Ascending aorta (tissue), 2 donors: ENCODE data around the gene CSNK1G2. TPM values are rescaled to one million over a fixed set of nuclear protein-coding genes. Genes with fewer than 3 reads are reported as not detected.

Experiments used
- DNase-seq, 2 donors: peaks; one replicate each; pipeline ENCODE4 v3.0.0-alpha.2; 2019; ENCODE audit warnings: low spot score in 2 of 2
- H3K27ac ChIP-seq, 2 donors: fragments of 200-600 bp; sonication (generic); one replicate each; pipeline ENCODE4 v1.5.1; 2016 to 2017; ENCODE audit warnings: mild to moderate bottlenecking in 1 of 2
- H3K27me3 ChIP-seq: fragments of 200-600 bp; sonication (generic); one replicate; pipeline ENCODE4 v1.5.1; 2017
- H3K36me3 ChIP-seq, 2 donors: fragments of 200-600 bp; sonication (generic); one replicate each; pipeline ENCODE4 v1.5.1; 2016
- H3K4me1 ChIP-seq, 2 donors: fragments of 200-600 bp; sonication (generic); one replicate each; pipeline ENCODE4 v1.5.1; 2016 to 2017; ENCODE audit warnings: mild to moderate bottlenecking in 1 of 2
- H3K4me3 ChIP-seq, 2 donors: fragments of 200-600 bp; sonication (generic); one replicate each; pipeline ENCODE4 v1.5.1; 2016 to 2017; ENCODE audit warnings: mild to moderate bottlenecking in 1 of 2
- H3K9me3 ChIP-seq, 2 donors: fragments of 200-600 bp; sonication (generic); one replicate each; pipeline ENCODE4 v1.5.1; 2016
- intact Hi-C: fragments of 100-400 bp; cut with DNase I; formaldehyde crosslinking; loops from one replicate; pipeline ENCODE4 v1.15.1; 2023
- total RNA-seq: library from RNA; depleted of rRNA; stranded (reverse); fragments of >200 nt; gene quantifications from one replicate; pipeline ENCODE4 v1.1.0, GENCODE V29; 2016
- TF ChIP-seq, protein P1 (sequence below), 3 experiments: fragments of 200-600 bp in 2 of 3; fragments of 450-650 bp in 1 of 3; sonication (generic) in 2 of 3; IDR thresholded peaks; one replicate each; pipeline ENCODE4 v1.5.1; 2016 to 2019; ENCODE audit warnings: antibody characterized with exemption in 3 of 3, mild to moderate bottlenecking in 1 of 3, moderate library complexity in 1 of 3

CSNK1G2 gene
- total RNA-seq, 1 donor from 2014 or later = 79.6 TPM

DNA sequence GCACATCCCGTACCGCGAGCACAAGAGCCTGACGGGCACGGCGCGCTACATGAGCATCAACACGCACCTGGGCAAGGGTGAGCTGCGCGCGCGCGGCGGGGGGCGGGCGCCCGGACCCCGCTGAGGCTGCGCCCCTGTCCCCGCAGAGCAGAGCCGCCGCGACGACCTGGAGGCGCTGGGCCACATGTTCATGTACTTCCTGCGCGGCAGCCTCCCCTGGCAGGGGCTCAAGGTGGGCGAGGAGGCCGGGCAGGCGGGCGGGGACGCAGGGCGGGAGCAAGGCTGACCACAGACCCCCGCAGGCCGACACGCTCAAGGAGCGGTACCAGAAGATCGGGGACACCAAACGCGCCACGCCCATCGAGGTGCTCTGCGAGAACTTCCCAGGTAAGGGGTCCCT is 38.0 kb downstream of the CSNK1G2 start:
- H3K4me3 ChIP-seq = no peak overlapping the region
- no peak overlapping the region for H3K27ac ChIP-seq
- TF ChIP-seq, protein P1, sequence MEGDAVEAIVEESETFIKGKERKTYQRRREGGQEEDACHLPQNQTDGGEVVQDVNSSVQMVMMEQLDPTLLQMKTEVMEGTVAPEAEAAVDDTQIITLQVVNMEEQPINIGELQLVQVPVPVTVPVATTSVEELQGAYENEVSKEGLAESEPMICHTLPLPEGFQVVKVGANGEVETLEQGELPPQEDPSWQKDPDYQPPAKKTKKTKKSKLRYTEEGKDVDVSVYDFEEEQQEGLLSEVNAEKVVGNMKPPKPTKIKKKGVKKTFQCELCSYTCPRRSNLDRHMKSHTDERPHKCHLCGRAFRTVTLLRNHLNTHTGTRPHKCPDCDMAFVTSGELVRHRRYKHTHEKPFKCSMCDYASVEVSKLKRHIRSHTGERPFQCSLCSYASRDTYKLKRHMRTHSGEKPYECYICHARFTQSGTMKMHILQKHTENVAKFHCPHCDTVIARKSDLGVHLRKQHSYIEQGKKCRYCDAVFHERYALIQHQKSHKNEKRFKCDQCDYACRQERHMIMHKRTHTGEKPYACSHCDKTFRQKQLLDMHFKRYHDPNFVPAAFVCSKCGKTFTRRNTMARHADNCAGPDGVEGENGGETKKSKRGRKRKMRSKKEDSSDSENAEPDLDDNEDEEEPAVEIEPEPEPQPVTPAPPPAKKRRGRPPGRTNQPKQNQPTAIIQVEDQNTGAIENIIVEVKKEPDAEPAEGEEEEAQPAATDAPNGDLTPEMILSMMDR (IDR thresholded peaks at IDR 0.05) = no peak
- H3K36me3 ChIP-seq = peaks cover 62 to 71% of the 10 kb centered on the region in 2 donors
- intact Hi-C loops = no loop called here
- no peaks in the 10 kb centered on the region for H3K27me3 ChIP-seq
- no peak for DNase-seq
- no peaks in the 10 kb centered on the region for H3K9me3 ChIP-seq
- no peaks in the 10 kb centered on the region for H3K4me1 ChIP-seq

DNA sequence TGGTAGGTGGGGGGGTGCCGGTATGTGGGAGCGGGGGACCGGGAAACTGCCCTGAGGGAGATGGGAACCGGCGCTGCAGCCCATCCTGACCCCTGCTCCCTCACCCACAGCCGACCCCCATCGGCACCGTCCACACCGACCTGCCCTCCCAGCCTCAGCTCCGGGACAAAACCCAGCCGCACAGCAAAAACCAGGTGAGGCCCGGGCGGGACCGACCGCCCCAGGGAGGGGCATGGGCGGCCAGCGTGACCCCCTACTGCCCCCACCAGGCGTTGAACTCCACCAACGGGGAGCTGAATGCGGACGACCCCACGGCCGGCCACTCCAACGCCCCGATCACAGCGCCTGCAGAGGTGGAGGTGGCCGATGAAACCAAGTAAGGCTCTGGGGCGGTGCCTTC is 38.7 kb downstream of the CSNK1G2 start:
- Histone ChIP-seq H3K4me3 (no peak overlapping the region), H3K27ac (no peak overlapping the region), H3K27me3 (no peaks in the 10 kb centered on the region), H3K36me3 (peaks cover 66 to 69% of the 10 kb centered on the region in 2 donors), H3K4me1 (no peaks in the 10 kb centered on the region), H3K9me3 (no peaks in the 10 kb centered on the region)
- intact Hi-C loops = no loop called here
- TF ChIP-seq, protein P1 (IDR thresholded peaks at IDR 0.05) = no peak
- DNase-seq = no peak

DNA sequence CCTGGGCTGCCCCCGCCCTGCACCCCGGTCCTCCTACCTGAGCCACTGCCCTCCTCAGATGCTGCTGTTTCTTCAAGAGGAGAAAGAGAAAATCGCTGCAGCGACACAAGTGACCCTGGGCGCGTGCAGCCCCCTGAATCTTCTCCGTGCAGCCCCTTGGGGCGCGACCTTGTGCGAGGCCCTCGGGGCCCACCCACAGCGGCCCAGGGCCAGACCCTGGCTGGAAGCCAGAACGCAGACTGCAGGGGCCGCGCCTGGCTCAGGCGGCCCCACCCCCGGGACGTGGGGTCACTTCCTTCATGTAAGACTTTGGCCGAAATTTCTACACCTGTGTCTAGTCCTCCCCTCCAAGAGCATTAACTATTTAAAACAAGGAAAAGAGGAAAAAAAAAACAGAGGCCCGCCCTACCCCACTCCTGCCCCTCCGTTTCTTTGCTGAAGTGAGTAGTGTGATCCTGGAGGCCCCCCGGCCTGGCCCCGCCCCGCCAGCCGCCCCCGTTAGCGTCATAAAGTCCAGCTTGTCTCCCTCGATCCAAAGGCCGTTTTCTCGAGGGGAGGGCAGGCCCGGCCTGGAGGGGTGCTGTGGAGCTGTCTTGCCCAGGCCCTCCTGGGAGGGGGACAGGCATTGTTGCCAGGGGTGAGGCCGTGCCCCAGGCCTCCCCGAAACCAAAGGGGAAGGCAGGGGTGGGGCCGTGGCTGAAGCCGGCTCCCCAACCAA is 39.3 kb downstream of the CSNK1G2 start:
- Histone ChIP-seq H3K4me3 (no peak overlapping the region), H3K36me3 (peaks cover 66 to 69% of the 10 kb centered on the region in 2 donors), H3K4me1 (no peaks in the 10 kb centered on the region), H3K27ac (no peak overlapping the region), H3K9me3 (no peaks in the 10 kb centered on the region), H3K27me3 (no peaks in the 10 kb centered on the region)
- intact Hi-C loops = no loop called here
- DNase-seq = no peak
- TF ChIP-seq, protein P1 (IDR thresholded peaks at IDR 0.05) = no peak

DNA sequence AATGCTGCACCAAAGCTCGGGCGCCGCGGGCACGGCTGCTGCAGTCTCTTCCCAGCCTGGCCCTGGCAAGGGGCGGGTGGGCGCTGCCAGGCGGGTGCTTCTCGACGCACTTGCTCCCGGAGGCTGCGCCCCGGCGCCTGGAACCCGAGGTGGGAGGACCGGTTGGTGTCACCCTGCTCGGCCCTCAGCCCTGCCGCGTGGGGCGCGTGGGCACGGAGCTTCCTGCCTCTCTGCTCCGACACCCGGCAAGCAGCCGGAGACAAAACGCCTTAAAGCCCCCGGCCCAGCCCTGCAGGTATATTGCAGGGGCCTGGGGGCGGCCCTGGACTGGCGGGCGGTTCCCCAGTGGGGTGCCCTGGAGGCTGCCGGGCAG is 39.8 kb downstream of the CSNK1G2 start:
- intact Hi-C loops = no loop called here
- H3K4me3 ChIP-seq = no peak overlapping the region
- H3K27ac ChIP-seq = no peak overlapping the region
- no peaks in the 10 kb centered on the region for H3K9me3 ChIP-seq
- DNase-seq = no peak
- TF ChIP-seq, protein P1 (IDR thresholded peaks at IDR 0.05) = no peak
- H3K4me1 ChIP-seq = no peaks in the 10 kb centered on the region
- no peaks in the 10 kb centered on the region for H3K27me3 ChIP-seq
- H3K36me3 ChIP-seq = peaks cover 68 to 71% of the 10 kb centered on the region in 2 donors

DNA sequence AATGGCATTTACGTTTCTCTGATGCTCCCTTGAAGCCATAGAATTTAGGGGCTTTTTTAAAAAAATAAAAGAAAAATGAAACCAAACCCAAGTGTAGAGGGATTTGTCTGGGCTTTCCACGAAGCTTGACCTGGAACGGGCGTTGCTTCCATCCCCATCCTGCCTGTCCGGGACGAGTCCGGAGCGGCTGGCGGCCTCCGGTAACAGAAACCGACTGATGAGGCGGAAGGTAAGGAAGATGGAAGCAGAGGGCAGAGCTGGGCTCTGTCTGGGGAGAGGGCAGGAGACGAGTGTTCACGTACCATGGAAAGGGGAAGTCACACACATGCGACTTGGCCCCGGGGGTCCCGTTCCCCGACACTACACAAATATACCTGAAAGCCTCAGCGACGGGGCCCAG is 40.3 kb downstream of the CSNK1G2 start:
- H3K27me3 ChIP-seq = no peaks in the 10 kb centered on the region
- intact Hi-C loops = no loop called here
- DNase-seq = no peak
- no peak overlapping the region for H3K4me3 ChIP-seq
- TF ChIP-seq, protein P1 (IDR thresholded peaks at IDR 0.05) = no peak
- H3K36me3 ChIP-seq = peaks cover 73 to 74% of the 10 kb centered on the region in 2 donors
- no peaks in the 10 kb centered on the region for H3K9me3 ChIP-seq
- no peak overlapping the region for H3K27ac ChIP-seq
- no peaks in the 10 kb centered on the region for H3K4me1 ChIP-seq
